T-helper 2 cell treated with Interferon-gamma antibody and Interleukin-4, amounts not matched to agents 100 ng/mL and 5 ng/mL, for 36 hours (primary cell): ENCODE data around the gene SPRED3. TPM values are rescaled to one million over a fixed set of nuclear protein-coding genes. Genes with fewer than 3 reads are reported as not detected.
"Not testable (repeated sequence)": the region's sequence is repeated elsewhere in the genome, so short reads cannot be mapped to it uniquely, and the experiment has no call there.

Experiments
- intact Hi-C: fragments of 100-400 bp; cut with micrococcal nuclease; formaldehyde crosslinking; loops from one replicate; pipeline ENCODE4 v1.15.1; 2023
- total RNA-seq: library from RNA; stranded (reverse); gene quantifications from 2 replicates; pipeline ENCODE4 v1.2.3, GENCODE V29; 2022

The SPRED3 gene
- total RNA-seq, 1 donor from 2014 or later = 1.9 TPM

- intact Hi-C loops = loop anchor here (2.0 to 5.0 kb wide), 3 partner anchors 13 to 53 kb away; partner anchors contain the start of genes CATSPERG and FAM98C
These were observed 1.7 kb downstream of the SPRED3 start for GRCh38 chr19:38389957-38390924.

GRCh38 chr19:38391911-38392464 lies 3.5 kb downstream of the SPRED3 start:
- intact Hi-C loops = no loop called here

- intact Hi-C loops = no loop called here
These were observed 4.3 kb downstream of the SPRED3 start for GRCh38 chr19:38392707-38393308.

DNA sequence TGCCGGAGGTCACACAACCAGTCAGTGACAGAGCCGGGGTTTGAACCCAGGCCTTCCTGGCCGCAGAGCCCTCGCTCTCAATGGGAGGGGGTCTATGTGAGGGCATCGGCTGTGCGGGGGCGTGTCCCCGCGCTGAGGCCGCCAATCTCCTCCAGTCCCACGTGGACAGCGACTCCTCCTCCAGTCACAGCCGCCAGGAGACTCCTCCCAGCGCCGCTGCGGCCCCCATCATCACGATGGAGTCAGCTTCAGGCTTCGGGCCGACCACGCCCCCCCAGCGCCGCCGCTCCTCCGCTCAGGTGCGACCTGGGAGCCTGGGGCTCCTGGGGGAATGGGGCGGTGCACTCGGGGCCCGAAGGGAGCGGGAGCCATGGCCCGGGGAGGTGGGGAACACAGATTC lies 6.0 kb downstream of the SPRED3 start:
- intact Hi-C loops = no loop called here

GRCh38 chr19:38395381-38396114 lies 7.1 kb downstream of the SPRED3 start:
- intact Hi-C loops = no loop called here

DNA sequence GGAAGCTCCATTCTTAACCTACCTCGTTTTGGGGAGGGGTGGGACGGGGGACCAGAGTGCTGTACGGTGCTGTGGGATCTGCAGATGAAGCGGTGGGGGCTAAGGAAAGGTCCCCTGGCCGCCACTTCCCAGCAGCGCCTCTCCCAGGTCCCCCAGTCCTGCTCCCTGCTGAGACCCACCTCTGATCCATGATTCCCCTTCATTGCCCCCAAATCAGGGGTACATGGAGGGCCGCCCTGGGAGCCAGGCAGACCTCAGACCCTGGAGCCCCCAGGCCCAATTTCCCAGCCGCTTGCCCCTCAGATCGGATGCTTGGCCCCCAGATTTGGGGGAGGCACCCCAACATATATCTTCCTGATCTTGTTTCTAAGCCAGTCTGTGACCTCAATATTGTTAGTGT lies 10.6 kb downstream of the SPRED3 start:
- intact Hi-C loops = no loop called here

- intact Hi-C loops = no loop called here
These were observed 11.0 kb downstream of the SPRED3 start for GRCh38 chr19:38399537-38399936.

DNA sequence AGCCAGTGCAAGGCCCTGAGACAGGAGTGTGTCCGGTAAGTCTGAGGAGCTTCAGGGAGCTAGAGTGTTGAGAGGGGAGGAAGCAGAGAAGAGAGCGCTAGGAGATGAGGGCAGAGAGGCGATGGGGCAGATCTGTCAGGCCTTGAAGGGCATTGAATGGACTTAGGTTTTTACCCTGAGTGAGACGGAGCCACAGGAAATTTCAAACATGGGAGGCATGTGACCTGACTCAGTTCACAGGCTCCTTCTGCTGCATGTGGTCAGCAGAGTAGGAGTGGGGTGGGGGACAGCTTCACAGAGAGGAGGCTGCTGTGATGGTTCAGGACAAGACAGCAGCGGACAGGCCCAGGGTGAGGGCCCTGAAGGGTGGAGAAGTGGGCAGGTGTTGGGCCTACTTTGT lies 11.9 kb downstream of the SPRED3 start:
- intact Hi-C loops = loop anchor here (5.0 kb wide), 1 partner anchor 452 kb away; no protein-coding TSS in a partner anchor

GRCh38 chr19:38401148-38401547 lies 12.7 kb downstream of the SPRED3 start:
- intact Hi-C loops = loop anchor here (5.0 kb wide), 1 partner anchor 451 kb away; no protein-coding TSS in a partner anchor

GRCh38 chr19:38402623-38402966 lies 14.1 kb downstream of the SPRED3 start:
- intact Hi-C loops = loop anchor here (1.0 to 5.0 kb wide), 6 partner anchors 14 to 550 kb away; partner anchors contain the start of genes EIF3K, GGN, NFKBIB and PSMD8

GRCh38 chr19:38402967-38403674 lies 14.6 kb downstream of the SPRED3 start, which contains the start of gene FAM98C:
TSS of gene FAM98C (plus strand) at chr19:38403093. CDS start at chr19:38403154, 61 bp downstream.
- intact Hi-C loops = loop anchor here (1.0 to 5.0 kb wide), 9 partner anchors 14 to 550 kb away; partner anchors contain the start of genes EIF3K, GGN, MRPS12 and NFKBIB

DNA sequence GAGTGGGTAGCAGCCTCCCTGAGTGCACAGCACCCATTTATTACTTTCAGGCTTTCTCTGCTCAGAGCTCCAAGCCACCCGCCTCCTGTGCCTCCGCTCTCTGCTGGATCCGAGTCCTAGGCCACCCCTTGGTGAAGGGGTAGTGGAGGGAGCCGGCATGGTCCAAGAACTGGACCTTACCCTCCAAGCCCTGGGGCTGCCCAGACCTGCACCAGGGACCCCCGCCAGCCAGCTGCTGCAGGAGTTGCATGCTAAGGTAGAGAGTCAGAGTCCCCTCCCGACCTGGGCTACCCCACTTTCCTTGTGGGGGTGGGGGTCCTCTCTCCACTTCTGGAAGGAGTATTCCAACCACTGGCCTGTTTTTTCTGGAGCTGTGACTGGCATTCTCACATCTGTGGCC lies 16.4 kb downstream of the SPRED3 start:
- intact Hi-C loops = loop anchor here (5.0 kb wide), 1 partner anchor 447 kb away; no protein-coding TSS in a partner anchor

- intact Hi-C loops = no loop called here
These were observed 16.8 kb downstream of the SPRED3 start for GRCh38 chr19:38405276-38405675.

DNA sequence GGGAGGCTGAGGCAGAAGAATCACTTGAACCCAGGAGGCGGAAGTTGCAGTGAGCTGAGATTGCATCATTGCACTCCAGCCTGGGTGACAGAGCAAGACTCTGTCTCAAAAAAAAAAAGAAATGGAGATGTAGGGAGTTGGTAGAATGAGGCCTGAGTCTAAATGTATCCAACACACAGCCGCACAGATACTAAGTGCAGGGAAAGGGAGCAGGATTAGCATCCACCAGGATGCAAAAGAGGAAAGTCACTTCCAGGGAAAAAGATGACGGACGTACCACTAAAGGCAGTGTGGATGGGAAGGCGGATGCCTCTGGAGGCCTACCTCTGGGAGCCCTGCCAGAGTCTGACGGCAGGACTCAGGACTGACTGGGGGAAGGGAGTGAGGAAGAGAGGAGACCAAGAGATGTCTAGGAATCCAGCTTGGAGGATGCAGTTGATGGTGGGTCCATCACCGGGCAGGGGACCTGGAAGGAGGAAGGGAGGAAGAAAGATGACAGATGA lies 21.2 kb downstream of the SPRED3 start:
- intact Hi-C loops = no loop called here

DNA sequence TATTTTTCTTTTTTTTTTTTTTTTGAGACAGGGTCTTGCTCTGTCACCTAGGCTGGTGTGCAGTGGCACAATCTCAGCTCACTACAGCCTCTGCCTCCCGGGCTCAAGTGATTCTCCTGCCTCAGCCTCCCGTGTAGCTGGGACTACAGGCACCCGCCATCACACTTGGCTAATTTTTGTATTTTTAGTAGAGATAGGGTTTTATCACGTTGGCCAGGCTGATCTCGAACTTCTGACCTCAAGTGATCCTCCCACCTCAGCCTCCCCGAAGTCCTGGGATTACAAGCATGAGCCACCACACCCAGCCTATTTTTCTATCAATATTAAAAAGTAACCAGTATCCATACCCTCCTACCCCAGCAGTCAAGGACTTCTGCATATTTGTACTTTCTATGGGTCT lies 21.9 kb downstream of the SPRED3 start:
- intact Hi-C loops = not testable (repeated sequence)

- intact Hi-C loops = no loop called here
These were observed 22.7 kb downstream of the SPRED3 start for GRCh38 chr19:38411041-38411712.

DNA sequence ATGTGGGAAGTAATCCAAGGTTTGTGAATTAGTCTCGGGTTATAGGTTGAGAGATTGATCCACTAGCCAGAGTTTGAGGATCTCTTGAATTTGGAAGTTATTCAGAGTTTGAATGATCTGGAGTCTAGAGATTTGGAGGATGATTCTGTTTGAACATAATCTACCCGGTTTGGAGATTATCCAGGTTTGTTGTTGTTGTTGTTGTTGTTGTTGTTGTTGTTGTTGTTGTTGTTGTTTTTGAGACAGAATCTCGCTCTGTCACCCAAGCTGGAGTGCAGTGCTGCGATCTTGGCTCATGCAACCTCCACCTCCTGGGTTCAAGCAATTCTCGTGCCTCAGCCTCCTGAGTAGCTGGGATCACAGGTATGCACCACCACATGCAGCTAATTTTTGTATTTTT lies 23.4 kb downstream of the SPRED3 start:
- intact Hi-C loops = not testable (repeated sequence)

DNA sequence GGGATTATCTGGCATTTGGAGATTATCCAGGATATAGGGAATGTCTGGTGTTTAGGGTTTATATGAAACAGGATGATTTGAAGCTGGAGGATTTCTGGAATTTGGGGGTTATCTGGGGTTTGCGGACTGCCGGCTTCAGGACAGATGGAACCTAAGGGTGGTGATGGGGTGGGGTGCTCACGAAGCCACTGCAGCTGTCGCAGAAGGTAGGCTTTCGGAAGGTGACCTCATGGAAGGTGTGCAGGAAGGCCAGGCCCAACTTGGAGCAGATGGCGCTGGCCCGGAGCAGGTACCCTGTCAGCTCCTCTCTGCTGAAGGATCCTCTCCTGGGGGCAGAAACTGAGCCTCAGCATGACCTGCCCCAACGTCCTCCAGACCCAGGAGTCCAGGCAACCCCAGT lies 24.0 kb downstream of the SPRED3 start:
- intact Hi-C loops = no loop called here

- intact Hi-C loops = no loop called here
These were observed 24.5 kb downstream of the SPRED3 start for GRCh38 chr19:38412961-38413360.

GRCh38 chr19:38413416-38413815 lies 24.9 kb downstream of the SPRED3 start:
- intact Hi-C loops = no loop called here
